ENCODE data around the gene BTBD2.

DNA sequence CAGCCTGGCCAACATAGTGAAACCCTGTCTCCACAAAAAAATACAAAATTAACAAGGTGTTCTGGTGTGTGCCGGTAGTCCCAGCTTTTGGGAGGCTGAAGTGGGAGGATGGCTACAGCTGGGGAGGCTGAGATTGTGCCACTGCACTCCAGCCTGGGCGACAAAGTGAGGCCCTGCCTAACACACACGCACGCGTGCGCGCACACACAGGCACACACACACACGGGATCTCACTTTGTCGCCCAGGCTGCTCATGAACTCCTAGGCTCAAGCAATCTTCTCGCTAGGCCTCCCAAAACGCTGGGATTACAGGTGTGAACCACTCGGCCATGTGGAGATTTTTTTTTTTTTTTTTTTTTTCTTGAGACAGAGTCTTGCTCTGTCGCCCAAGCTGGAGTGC lies 3.2 kb upstream of the BTBD2 start:
- TF ChIP-seq, protein P1, sequence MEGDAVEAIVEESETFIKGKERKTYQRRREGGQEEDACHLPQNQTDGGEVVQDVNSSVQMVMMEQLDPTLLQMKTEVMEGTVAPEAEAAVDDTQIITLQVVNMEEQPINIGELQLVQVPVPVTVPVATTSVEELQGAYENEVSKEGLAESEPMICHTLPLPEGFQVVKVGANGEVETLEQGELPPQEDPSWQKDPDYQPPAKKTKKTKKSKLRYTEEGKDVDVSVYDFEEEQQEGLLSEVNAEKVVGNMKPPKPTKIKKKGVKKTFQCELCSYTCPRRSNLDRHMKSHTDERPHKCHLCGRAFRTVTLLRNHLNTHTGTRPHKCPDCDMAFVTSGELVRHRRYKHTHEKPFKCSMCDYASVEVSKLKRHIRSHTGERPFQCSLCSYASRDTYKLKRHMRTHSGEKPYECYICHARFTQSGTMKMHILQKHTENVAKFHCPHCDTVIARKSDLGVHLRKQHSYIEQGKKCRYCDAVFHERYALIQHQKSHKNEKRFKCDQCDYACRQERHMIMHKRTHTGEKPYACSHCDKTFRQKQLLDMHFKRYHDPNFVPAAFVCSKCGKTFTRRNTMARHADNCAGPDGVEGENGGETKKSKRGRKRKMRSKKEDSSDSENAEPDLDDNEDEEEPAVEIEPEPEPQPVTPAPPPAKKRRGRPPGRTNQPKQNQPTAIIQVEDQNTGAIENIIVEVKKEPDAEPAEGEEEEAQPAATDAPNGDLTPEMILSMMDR (conservative IDR thresholded peaks at IDR 0.05; ENCODE audit: low read length), result no peak
- no peak for TF ChIP-seq EZH2phosphoT487 (IDR thresholded peaks at IDR 0.05; ENCODE audit: borderline replicate concordance)

Data from Loucy (cell line).